Kidney capillary endothelial cell (primary cell): ENCODE data around the gene SH2D2A.
A peak's percentile ranks its signal among the peaks of the same experiment; 100 is the strongest.

Experiments used
- DNase-seq: peaks from one replicate; pipeline ENCODE4 v3.0.0-alpha.2; 2018; ENCODE audit warnings: low spot score

SH2D2A gene

DNA sequence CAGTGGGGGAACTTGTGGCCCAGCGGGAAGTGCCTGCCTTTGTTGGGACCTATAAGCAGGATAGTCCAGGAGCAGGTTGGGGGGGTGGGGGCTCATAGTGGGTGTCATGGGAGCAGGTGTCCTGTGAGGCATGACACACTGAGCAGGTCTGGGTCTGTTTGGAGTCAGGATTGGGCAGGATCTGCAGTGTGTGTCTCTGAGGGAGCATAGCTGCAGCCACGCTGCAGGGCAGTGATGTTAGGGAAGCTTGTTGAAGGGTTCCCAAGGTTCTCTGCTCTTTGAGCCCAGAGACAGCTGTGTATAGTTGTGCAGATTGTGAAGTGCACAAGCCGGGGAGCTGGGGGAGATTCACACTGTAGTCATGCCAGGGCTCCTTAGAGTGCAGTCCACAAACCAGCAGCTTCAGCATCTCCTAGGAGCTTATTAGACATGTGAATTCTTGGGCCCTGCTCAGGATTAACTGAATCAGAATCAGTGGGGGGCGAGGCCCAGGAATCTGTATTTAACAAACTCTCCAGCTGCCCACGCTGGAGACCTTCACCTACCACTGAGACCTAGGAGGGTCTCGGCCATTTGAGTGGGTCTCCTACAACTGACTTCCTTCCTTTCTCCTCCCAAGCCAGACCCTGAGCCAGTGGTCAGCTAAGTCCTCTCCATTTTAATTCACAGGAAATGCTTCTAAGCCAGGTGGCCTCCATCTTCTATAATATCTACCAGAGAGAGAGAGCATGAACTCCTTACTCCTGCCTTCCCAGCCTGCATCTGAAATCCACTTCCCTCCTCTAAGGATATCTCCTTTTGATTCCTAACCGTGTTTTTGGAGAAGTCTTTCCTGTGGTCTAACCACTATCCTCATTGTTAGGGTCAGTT, 31.2 kb upstream of the SH2D2A start:
- DNase-seq: no peak

DNA sequence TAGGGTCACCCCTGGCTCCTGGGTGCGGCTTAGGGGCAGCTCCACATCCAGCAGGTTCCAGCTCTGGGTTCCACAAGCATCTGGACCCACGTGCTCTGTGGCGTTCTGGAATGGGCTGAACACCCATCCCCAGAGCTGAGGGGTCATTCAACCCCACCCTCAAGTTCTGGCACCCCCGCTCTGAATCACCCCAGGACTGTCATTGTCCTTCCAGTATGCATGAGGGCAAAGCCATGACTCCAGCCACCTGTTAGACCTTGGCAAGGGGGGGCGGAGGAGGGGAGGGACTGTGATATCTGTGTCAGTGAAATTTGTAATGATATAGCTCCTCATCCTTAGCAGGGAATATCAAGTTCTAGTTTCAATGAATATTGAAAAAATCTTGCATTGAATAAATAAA, 30.0 kb upstream of the SH2D2A start:
- DNase-seq: no peak

DNA sequence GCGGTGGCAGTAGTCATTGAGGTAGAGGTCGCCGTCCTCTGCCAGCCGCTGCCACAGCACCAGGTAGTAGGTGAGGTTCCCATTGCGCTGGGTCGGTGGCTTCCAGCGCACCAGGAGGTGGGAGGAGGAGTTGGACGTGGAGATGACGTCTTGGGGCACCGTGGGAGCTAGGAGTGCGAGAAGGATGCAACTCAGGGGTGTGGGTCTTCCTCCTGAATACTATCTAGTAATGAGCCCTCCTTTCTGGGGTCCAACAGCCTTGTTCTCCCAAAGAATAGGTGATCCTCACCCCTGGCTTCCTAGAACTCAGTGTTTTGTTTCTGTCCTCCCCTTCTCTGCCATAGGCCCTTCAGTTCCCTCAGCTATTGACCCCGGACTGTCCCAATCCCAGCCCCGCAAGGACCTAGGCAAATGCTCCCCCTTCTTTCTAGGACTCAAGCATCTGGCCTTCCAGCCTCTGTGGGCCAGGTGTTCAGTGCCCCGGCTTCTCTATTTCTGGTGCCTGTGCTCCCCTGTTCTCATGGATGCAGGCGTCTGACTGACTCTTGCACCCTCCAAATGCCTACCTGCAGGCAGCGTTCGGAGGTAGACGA, 29.4 kb upstream of the SH2D2A start:
- DNase-seq: no peak

DNA sequence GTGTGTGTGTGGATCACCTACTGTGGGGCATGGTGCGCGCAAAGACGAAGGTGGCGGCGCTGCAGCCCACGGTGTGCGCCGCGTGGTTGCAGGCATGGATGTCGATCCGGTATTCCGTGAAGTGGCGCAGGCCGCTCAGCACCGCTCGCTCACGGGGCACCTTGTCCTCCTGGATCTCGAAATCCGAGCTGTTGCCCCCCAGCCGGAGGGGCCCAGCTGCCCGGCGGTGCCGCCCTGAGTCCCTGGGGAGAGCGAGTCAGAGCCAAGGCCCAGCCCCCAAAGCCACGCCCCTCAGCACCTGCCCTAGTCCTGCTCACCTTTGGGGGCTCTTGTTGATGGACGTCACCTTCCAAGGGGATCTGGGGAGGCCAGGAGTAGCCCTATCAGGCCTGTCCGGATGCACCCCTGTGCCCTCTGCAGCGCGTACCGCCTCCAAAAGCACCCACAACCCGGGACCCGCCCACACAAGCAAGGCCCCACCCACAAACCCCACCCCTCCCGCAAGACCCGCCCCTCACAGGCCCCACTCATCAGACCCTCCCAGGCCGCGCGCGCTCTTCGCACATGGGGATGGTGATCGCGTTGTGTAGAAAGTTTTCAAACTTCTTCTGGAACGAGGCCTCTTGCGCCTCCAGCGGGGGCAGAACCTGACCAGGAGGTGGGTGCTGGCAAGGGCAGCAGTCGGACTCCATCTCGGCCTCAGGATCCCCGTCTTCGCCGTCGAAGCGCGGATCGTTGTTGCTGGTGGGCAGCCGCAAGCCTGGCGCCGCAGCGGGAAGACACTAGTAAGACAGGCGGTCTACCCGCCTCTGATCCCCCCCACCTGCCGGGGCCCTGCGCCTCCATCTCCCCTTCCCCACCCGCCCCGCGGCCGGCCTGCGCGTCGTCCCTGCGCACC, 28.7 kb upstream of the SH2D2A start:
- no peak for DNase-seq

DNA sequence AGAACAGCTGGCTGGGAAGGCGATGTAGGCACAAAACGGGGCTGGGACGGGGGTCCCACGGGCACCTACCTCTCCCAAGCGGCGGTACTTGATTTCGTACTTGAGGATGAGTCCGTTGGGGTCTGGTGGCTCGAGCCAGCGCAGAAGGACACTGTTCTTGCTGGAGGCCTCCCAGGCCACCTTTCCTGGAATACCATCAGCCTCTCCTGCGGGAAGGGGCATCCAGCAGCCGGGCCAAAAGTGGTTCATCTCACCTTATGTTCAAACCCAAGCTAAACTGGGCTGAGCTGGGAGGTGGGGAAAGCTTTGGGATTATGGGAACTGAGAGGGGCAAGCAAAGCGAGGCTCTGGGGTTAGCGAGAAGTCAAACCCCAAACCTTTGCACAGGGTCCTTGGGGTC, 28.0 kb upstream of the SH2D2A start:
- no peak for DNase-seq

DNA sequence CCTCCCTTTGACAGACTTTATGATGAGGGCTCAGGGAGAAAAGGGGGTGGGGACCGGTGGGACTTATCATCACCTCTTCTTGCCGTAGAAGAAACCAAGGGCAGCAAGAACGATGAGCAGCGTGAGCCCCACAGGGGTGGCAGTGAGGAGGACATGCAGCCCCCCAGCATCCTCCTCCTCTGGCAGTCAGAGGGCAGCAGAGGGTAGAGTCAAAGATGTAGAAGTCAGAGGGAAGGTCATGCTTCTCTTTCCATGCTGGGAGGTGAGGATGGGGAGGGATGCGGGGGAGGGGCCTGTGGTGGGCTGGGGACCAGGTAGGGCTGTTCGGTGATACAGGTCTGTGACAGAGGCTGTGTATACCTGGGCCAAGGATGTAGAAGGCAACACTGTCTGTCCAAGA, 27.5 kb upstream of the SH2D2A start:
- DNase-seq: no peak

DNA sequence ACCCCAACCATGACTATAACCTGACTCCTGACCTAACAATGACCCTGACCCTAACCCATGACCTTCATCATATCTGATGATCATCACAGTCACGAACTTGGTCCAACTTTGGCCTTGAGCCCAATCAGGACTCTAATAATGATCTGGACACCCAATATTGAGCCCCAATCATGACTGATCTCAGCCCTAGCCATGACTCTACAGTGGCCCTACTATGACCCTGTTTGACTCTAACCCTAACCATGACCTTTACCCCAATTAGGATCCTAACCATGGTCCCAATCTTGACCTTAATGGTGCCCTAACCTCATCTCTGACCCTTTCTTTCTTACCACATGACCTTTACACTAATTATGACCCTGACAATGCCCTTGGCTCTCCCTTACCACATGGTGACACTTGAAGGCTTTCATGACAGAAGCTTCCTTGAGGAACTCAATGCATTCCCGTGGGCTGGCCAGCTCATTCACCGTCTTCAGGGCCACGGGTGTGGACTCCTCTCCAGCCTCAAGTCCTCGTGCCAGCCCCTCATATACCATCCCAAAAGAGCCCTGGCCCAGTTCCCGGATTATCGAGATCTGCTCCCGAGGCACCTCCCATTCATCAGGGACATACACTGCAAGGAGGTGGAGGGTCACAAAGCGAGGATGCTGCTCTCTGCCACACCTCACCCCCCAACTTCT, 26.1 kb upstream of the SH2D2A start:
- no peak for DNase-seq

DNA sequence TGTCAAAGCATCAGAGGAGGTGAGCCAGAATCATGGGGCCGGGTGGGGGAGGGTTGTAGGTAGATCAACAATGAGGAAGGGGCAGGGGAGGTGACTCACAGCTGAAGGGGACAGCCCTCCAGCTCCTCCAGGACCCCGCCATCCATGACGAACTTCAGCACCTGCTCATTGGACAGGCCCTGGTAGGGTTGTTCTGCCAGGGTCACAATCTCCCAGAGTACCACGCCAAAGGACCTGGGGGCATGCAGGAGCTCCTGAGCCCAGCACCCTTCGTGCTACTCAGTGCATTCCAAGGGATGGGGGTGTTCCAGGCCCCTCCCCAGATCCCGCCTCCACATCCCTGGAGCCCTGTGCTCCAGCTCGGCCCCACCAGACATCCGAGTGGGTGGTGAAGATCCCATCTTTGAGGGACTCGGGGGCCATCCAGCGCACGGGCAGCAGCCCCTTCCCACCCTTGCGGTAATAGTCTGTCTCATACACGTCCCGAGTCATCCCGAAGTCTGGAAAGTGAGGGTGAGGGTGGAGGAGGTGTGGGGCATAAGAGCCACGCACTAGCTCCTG, 24.7 kb upstream of the SH2D2A start:
- no peak for DNase-seq

DNA sequence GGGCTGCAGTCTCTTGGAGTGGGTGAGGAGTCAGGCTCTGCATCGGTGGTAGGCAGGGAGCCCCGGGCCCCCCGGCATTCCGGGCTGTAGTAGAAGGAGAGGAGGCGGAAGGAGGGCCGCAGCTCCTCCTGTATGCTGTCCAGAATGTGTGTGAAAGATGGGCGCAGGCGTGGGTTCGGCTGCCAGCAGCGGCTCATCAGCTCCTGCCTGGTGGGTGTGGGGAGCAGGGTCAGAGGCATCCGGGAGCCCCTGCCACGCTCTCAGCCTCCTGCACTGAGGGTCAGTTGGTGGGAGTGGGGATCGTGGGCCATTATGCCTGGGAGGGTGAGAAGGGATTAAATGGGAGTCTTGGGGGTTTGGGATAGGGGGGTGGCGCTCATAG, 24.2 kb upstream of the SH2D2A start:
- DNase-seq: no peak

DNA sequence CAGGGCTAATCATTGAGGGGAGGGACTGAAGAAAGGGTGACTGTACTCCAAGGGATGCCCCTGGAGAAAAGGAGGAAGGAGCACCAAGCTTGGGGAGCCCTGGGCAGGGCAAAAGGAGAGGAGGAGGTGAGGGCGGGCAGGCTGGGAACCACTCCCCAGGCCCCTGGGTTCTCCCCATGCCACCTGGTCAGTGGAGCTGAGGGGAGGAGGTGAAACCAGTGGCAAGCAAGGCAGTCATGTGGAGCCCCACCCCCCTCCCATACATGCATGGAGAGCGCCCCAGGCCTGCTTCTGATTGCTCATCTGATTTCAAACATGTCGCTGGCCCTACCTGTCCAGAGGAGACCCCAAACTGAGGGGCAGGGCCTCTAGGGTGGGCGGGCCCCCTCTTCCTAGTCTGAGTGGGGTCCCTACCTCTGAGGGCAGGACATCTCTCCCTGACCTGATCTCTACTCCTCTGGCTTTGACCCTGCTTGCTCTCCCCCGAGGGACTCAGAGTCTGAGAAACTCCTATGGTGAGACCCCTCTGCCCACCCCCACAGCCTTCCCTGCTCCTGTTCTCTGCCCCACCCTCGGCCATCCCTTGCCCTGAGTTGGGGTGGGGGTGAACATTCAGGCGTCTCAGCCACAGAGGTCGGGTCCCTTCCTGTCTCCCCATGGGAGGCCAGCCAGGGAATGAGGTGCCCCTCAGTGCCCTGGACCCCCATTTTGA, 23.7 kb upstream of the SH2D2A start:
- DNase-seq: no peak

DNA sequence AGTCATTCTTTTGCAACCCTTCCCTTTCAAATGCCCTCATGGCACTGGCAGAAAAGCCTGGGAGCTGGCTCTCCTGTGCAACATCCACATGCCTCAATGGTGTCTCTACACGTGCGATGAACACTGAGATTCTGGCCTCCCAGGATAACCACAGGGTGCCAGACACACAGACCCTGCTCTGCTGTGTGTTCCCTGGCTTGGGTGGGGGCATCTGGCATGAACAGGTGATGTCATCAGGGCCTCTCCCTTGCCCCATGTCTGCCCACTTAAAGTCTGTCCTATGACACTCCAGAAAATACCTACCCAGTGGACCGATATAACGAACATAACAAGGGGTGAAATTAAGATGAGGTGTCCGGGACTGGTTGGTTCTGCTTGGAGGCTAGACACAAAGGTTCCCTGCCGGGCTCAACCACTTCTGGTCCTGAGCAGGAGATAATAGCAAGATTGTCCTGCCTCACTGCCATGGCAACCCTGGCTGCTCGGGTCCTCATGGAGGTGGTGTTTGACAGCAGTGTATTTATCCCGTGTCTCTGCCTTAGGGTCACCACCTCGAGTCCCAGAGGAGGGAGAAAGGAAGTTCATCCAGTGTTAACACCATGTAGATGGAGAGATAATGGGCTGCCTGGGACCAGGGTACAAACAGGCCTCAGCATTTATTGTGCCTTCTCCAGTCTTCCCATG, 22.9 kb upstream of the SH2D2A start:
- no peak for DNase-seq

DNA sequence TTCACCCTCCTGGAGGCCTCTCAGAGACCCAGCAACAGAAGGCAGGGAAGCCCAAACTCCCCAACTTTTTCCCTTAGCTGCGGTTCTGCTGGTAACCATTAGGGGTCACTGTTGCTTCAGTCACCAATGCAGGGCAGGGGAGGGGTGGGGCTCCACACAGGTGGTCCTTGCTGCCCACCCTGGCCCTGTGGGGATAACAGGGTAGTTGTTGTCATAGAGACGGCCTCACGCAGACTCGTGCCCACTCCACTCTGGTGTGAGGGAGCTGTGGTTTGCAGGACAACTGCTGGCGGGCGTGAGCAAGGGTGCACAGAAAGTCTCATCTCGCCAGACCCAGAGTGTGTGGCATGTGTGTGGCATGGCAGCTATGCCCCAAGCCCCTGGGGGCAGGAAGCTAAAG, 22.3 kb upstream of the SH2D2A start:
- DNase-seq: peak; percentile 25

DNA sequence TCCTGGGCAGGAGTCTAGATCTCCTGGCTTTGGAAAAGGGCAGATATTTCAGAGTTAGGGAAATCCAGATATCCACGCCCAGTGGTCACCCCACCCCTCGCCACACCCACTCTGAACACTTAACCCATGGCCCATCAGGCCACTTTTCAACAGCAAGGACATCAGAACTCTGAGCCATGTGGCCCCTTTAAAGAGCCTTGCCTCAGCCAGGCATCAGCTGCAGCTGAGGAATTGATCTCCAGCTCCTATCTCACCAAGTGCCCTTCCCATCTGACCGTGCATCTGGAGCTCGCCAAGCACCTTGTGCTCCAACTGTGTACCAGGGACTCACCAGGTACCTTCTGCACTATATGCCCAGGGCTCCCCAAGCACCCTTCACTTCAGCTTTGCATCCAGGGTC, 20.2 kb upstream of the SH2D2A start:
- DNase-seq: no peak

DNA sequence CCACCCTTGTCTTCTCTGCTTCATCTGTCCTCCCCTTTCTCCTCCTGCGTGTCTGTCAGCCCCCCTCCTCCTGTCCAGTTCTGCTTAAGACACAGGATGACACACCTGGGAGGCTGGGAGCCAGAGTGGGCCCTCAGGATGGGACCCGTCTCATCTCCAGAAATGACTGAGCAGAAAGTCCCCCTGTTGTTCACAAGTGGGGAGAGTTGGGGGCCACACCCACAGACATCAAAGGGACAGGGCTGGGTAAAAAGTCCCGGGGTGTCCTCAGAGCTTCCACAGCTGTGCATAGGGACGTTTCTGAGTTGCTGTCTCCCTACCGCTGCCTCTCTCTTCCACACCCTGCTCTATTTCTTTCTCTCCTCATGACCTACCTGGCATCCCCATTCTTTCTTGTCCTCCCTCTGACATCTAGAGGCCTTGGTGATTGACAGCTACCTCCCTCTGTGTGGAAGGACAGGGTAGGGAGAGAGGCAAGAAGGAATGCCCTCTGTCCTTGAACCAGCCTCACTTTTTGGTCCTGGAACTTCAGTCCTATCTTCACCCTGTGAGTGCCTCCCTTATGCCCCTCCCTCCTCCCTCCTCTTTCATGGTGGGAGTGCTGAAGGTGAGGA, 19.5 kb upstream of the SH2D2A start:
- no peak for DNase-seq

DNA sequence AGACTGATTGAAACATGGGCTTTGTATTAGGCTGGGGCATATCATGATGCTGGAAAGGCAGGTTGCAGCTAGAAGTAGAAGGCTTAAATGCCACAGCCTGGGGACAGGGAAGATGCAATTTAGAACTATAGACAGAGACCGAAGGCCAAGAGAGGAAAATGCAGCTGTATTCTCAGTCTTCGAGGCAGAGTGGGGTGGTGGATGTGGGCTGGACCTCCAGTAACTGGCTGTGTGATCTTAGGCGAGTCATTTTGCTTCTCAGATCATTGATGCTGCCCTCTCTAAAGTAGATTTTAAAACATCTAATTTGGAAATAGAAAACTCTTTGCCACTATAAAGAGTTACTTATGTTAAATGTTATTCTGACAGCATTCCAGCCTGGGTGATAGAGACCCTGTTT, 17.7 kb upstream of the SH2D2A start:
- DNase-seq: no peak

DNA sequence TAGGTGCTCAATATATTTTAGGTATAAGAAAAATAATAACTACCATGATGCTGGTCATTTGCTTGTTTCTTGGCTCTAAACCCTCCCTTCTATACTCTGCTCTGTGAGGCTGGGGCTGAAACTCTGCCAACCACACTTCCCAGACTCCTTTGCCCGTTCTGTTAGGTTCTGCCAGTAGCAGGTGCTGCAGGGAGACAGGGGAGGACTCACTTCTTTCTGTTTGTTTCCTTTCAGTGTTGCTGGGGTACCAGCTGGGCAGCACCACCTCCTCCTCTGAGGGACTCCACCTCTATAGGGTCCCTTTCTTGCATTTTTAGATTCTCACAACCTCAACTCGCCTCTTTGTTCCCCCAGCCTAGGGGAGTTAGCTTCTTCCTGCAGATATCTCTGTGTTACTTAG, 17.0 kb upstream of the SH2D2A start:
- no peak for DNase-seq

DNA sequence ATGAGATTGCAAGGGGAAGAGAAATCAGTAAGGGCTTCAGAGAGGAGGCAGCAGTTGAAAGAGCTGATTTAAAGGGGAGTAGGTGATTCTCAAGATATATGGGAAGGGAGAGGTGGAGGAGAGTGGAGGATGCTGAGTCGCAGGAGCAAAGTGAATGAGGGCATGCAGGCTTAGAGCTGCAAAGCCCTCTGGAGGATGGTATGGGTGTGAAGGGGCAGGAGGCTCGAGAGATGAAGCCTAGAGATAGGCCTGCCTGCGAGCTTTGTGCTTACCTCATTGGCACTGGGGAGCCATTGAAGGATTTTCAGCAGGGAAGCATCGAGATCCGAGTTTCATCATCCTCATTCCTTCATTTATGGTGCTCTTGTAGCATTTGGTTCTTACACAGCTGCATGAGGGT, 15.8 kb upstream of the SH2D2A start:
- no peak for DNase-seq

DNA sequence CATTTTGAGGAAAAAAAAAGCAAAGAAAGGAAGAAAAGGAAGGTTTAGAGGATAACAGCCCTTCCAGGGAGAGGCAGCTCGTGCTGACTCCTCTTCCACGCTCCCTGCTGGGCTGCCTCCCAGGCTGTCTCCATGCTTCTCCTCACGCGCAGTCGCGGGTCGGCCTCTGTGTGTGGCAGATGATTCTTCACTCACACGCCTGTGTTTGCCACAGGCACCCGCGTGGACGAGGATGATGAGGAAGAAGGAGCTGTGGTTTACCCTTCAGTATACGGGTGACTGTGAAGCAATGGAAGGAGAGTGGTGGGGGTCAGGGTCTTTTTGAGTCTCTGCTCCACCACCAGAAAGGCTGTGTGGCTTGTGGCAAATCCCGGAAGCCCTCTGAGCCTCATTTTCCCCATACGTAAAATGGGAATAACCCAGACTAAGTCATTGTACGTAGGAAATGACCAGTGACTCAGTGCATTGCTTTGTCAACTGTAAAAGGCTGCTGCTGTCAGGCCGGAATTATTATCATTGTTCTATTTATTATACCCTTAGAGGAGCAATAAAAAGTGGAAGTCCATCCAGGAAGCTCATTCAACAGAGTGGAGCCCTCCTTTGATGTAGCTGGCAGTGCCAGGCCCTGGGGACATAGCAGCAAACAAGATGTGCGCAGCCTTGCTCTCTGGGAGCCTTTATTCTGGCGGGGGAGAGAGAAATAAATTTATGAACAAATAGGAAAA, 11.9 kb upstream of the SH2D2A start:
- DNase-seq: peak; percentile 79

DNA sequence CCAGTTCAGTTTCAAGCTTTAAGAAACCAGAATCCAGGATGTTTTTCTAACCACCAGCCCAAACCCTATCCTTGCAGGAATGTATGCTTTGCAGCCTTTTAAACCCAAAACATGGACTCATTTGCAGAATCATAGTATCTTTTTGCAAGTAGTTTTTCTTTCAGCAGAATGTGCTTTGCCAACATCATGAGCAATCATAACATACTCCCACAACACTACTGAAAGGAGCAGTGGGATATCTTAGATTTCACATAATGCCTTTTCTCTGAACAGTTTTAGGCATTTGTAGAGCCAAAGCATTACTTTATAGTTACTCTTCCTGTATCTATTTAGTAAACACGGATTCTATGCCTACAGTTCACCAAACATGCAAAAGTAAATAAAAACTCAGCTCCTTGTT, 10.0 kb upstream of the SH2D2A start:
- DNase-seq: no peak
